H1 (cell line): ENCODE results near the gene SPTBN1. TPM values are rescaled to one million over a fixed set of nuclear protein-coding genes. Genes with fewer than 3 reads are reported as not detected.
"Not testable (repeated sequence)": the region's sequence is repeated elsewhere in the genome, so short reads cannot be mapped to it uniquely, and the experiment has no call there.

ENCODE experiments used
- CTCF ChIA-PET: fragments of 300-600 bp; sonication (Branson Sonifier 250); formaldehyde crosslinking; loops from one replicate; lab custom pipeline; 2021; ENCODE audit not compliant: partially characterized antibody; lab: Charles Lee
- POLR2A ChIA-PET: fragments of 300-600 bp; sonication (Branson Sonifier 250); formaldehyde crosslinking; loops from one replicate; lab custom pipeline; 2021; ENCODE audit warnings: inconsistent platforms; ENCODE audit not compliant: partially characterized antibody; lab: Charles Lee
- DNase-seq, 2 experiments: peaks; one replicate each; pipeline versions ENCODE4 v3.0.0 to v3.0.0-alpha.2; 2010 to 2022; ENCODE audit warnings: low spot score in 2 of 2, low read depth in 1 of 2, mixed read lengths in 1 of 2
- FAIRE-seq: peaks from 2 replicates; lab custom pipeline; 2011; peaks lifted over from hg19 to GRCh38; lab: Jason Lieb, UNC
- H2AFZ ChIP-seq: 2 replicates; pipeline ENCODE4 v1.8.1; 2012; ENCODE audit warnings: low read length, inconsistent platforms
- H2AK5ac ChIP-seq: 2 replicates; pipeline ENCODE4 v1.6.1; 2013; ENCODE audit warnings: low read depth, low read length
- H2BK120ac ChIP-seq: replicated peaks from 2 replicates; pipeline ENCODE3; 2013; ENCODE audit warnings: low read depth, low read length, inconsistent platforms
- H2BK12ac ChIP-seq: 2 replicates; pipeline ENCODE4 v1.6.1; 2013; ENCODE audit warnings: low read depth, low read length
- H2BK15ac ChIP-seq: 2 replicates; pipeline ENCODE4 v1.6.1; 2013; ENCODE audit warnings: low read length
- H2BK20ac ChIP-seq: 2 replicates; pipeline ENCODE4 v1.6.1; 2013; ENCODE audit warnings: low read length
- H2BK5ac ChIP-seq: 2 replicates; pipeline ENCODE4 v1.6.1; 2013; ENCODE audit warnings: low read depth, low read length
- H3K14ac ChIP-seq: 2 replicates; pipeline ENCODE4 v1.6.1; 2013; ENCODE audit warnings: inconsistent platforms; ENCODE audit not compliant: insufficient read length
- H3K18ac ChIP-seq: 2 replicates; pipeline ENCODE4 v1.6.1; 2013; ENCODE audit warnings: low read length; ENCODE audit errors: extremely low read depth
- H3K23ac ChIP-seq: 2 replicates; pipeline ENCODE4 v1.6.1; 2013; ENCODE audit warnings: inconsistent platforms; ENCODE audit not compliant: insufficient read length
- H3K23me2 ChIP-seq: 2 replicates; pipeline ENCODE4 v1.6.1; 2013; ENCODE audit warnings: low read depth, low read length
- H3K27ac ChIP-seq: 2 replicates; pipeline ENCODE4 v1.6.1; 2011; ENCODE audit warnings: low read depth, low read length, inconsistent platforms
- H3K27me3 ChIP-seq, 4 experiments: replicated peaks in 1 of 4; 1 replicate in 1 of 4; 2 replicates in 3 of 4; pipeline versions ENCODE4 v1.6.1 to v1.8.1; 2011 to 2013; ENCODE audit warnings: low read length in 3 of 4, mild to moderate bottlenecking in 3 of 4, inconsistent platforms in 2 of 4, mixed read lengths in 2 of 4, moderate library complexity in 1 of 4; ENCODE audit not compliant: control insufficient read depth in 3 of 4, insufficient read depth in 3 of 4; ENCODE audit errors: extremely low read depth in 1 of 4
- H3K36me3 ChIP-seq, 4 experiments: 2 replicates each; pipeline versions ENCODE4 v1.6.1 to v1.8.1; 2011 to 2013; ENCODE audit warnings: mild to moderate bottlenecking in 4 of 4, low read length in 3 of 4, moderate library complexity in 2 of 4, control low read depth in 1 of 4, inconsistent platforms in 1 of 4; ENCODE audit not compliant: insufficient read depth in 4 of 4, control insufficient read depth in 2 of 4
- H3K4ac ChIP-seq: replicated peaks from 2 replicates; pipeline ENCODE3; 2013; ENCODE audit warnings: low read length, low read depth, mixed read lengths, inconsistent platforms; ENCODE audit not compliant: insufficient read length
- H3K4me1 ChIP-seq, 4 experiments: replicated peaks in 1 of 4; 1 replicate in 1 of 4; 2 replicates in 3 of 4; pipeline versions ENCODE4 v1.6.1 to v1.8.1; 2011 to 2013; ENCODE audit warnings: low read length in 3 of 4, inconsistent platforms in 2 of 4, mixed read lengths in 1 of 4; ENCODE audit not compliant: insufficient read depth in 4 of 4, control insufficient read depth in 3 of 4
- H3K4me2 ChIP-seq, 2 experiments: 2 replicates each; pipeline versions ENCODE4 v1.6.1 to v1.8.1; 2011 to 2013; ENCODE audit warnings: low read depth in 2 of 2, low read length in 2 of 2, control low read depth in 1 of 2, inconsistent platforms in 1 of 2, mild to moderate bottlenecking in 1 of 2; ENCODE audit not compliant: insufficient read depth in 1 of 2
- H3K4me3 ChIP-seq, 4 experiments: fragments of 200-600, 300-600 bp in 1 of 4; sonication (generic), shearing (Covaris generic), sonication (Bioruptor Twin) in 1 of 4; 2 replicates each; pipeline versions ENCODE4 v1.5.1 to v1.8.1; 2011 to 2016; ENCODE audit warnings: low read length in 4 of 4, low read depth in 3 of 4, control low read depth in 2 of 4, inconsistent platforms in 2 of 4, mild to moderate bottlenecking in 2 of 4, mixed read lengths in 1 of 4, moderate library complexity in 1 of 4; ENCODE audit not compliant: insufficient read depth in 2 of 4; ENCODE audit errors: extremely low read depth in 1 of 4
- H3K56ac ChIP-seq: replicated peaks from 2 replicates; pipeline ENCODE3; 2013; ENCODE audit warnings: low read depth, mild to moderate bottlenecking, mixed read lengths, low read length, inconsistent platforms; ENCODE audit not compliant: insufficient read length
- H3K79me1 ChIP-seq: 2 replicates; pipeline ENCODE4 v1.6.1; 2013; ENCODE audit warnings: low read depth, low read length, control low read depth
- H3K79me2 ChIP-seq, 2 experiments: 2 replicates each; pipeline versions ENCODE4 v1.6.1 to v1.8.1; 2012 to 2013; ENCODE audit warnings: low read length in 2 of 2, mild to moderate bottlenecking in 2 of 2, inconsistent platforms in 1 of 2; ENCODE audit not compliant: insufficient read depth in 2 of 2, control insufficient read depth in 1 of 2
- H3K9ac ChIP-seq, 4 experiments: replicated peaks in 1 of 4; 1 replicate in 1 of 4; 2 replicates in 3 of 4; pipeline versions ENCODE4 v1.6.1 to v1.8.1; 2011 to 2013; ENCODE audit warnings: low read depth in 3 of 4, low read length in 3 of 4, control low read depth in 2 of 4, mild to moderate bottlenecking in 2 of 4, moderate library complexity in 2 of 4, inconsistent platforms in 1 of 4; ENCODE audit errors: extremely low read depth in 1 of 4
- H3K9me3 ChIP-seq, 2 experiments: 2 replicates each; pipeline versions ENCODE4 v1.6.1 to v1.8.1; 2012 to 2013; ENCODE audit warnings: mild to moderate bottlenecking in 2 of 2, moderate library complexity in 2 of 2, control low read depth in 1 of 2, inconsistent platforms in 1 of 2, low read depth in 1 of 2, low read length in 1 of 2, mixed read lengths in 1 of 2; ENCODE audit not compliant: insufficient read depth in 2 of 2
- H4K20me1 ChIP-seq, 2 experiments: replicated peaks in 1 of 2; 2 replicates each; pipeline versions ENCODE3 to v1.8.1; 2011 to 2013; ENCODE audit warnings: inconsistent platforms in 2 of 2, low read length in 2 of 2, mild to moderate bottlenecking in 1 of 2; ENCODE audit not compliant: insufficient read depth in 2 of 2, control insufficient read depth in 1 of 2
- H4K5ac ChIP-seq: 2 replicates; pipeline ENCODE4 v1.6.1; 2013; ENCODE audit warnings: low read length, low read depth, mixed read lengths, inconsistent platforms; ENCODE audit not compliant: insufficient read length
- H4K8ac ChIP-seq: 2 replicates; pipeline ENCODE4 v1.8.0; 2013; ENCODE audit warnings: mild to moderate bottlenecking, moderate library complexity, low read length, inconsistent platforms; ENCODE audit not compliant: insufficient read depth; ENCODE audit errors: extremely low read depth
- H4K91ac ChIP-seq: replicated peaks from 2 replicates; pipeline ENCODE3; 2013; ENCODE audit warnings: low read length, mixed read lengths, inconsistent platforms; ENCODE audit not compliant: insufficient read length
- WGBS, 2 experiments: shearing (Covaris generic) in 1 of 2; methylation state at CpG; one replicate each; pipeline versions ENCODE4 v1.1.6 to v1.1.7; 2013 to 2015; ENCODE audit warnings: low lambda C conversion rate in 2 of 2, mixed read lengths in 2 of 2, inconsistent platforms in 1 of 2, low coverage in 1 of 2, missing lambda C conversion rate in 1 of 2; ENCODE audit not compliant: insufficient replicate concordance in 2 of 2, insufficient coverage in 1 of 2, insufficient read length in 1 of 2; ENCODE audit errors: extremely low coverage in 1 of 2, missing lambda C conversion rate in 1 of 2; 5-methylcytosine and 5-hydroxymethylcytosine counted together
- polyA plus RNA-seq, 7 experiments: library from polyadenylated mRNA; depleted of rRNA in 3 of 7; stranded (reverse) in 5 of 7; unstranded in 2 of 7; fragments of >200 nt in 5 of 7; fragments of 200-250 nt in 2 of 7; gene quantifications; 1 replicate in 5 of 7; 2 replicates in 1 of 7; 4 replicates in 1 of 7; pipeline versions ENCODE4 v1.2.1 to v1.2.3, GENCODE V29; 2011 to 2013; ENCODE audit warnings: missing spikeins in 2 of 7, mixed read lengths in 2 of 7
- total RNA-seq: library from RNA; stranded (reverse); fragmentation: NEBNext Ultra II Directional; extraction: Animal tissue kit (Norgen Biotek cat#: 25700); gene quantifications from 2 replicates; pipeline ENCODE4 v1.2.1, GENCODE V29; 2021

SPTBN1 gene
- total and polyA plus RNA-seq, 2 of the 8 experiments (the other 6 are each of a cell fraction or from before 2014, with no cell fraction given), result 31.8 to 180 TPM

DNA sequence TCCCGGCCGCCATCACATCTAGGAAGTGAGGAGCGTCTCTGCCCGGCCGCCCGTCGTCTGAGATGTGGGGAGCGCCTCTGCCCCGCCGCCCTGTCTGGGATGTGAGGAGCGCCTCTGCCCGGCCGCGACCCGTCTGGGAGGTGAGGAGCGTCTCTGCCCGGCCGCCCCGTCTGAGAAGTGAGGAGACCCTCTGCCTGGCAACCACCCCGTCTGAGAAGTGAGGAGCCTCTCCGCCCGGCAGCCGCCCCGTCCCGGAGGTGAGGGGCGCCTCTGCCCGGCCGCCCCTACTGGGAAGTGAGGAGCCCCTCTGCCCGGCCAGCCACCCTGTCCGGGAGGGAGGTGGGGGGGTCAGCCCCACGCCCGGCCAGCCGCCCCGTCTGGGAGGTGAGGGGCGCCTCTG, 29.6 kb downstream of the SPTBN1 start:
- DNase-seq, H3K23ac ChIP-seq, H3K4me2 ChIP-seq, H2BK20ac ChIP-seq, H3K4me3 ChIP-seq, H3K27ac ChIP-seq, H3K79me2 ChIP-seq, H3K4ac ChIP-seq, POLR2A ChIA-PET, H3K14ac ChIP-seq, H3K18ac ChIP-seq, H2BK120ac ChIP-seq, H2BK15ac ChIP-seq, CTCF ChIA-PET, H4K8ac ChIP-seq, H3K56ac ChIP-seq, FAIRE-seq, H4K91ac ChIP-seq, H2AFZ ChIP-seq, H2BK12ac ChIP-seq, H3K4me1 ChIP-seq, H4K20me1 ChIP-seq, H3K23me2 ChIP-seq, H3K9ac ChIP-seq, H3K36me3 ChIP-seq, H3K79me1 ChIP-seq, H3K27me3 ChIP-seq, H2AK5ac ChIP-seq, H2BK5ac ChIP-seq, H4K5ac ChIP-seq: not testable (repeated sequence)
- H3K9me3 ChIP-seq, result peaks cover 0 to 13% of the 10 kb centered on the region in 2 experiments; a peak in 1 of 4 replicates
- WGBS, 2 experiments, result 93% methylated on average over 10 of the region's 35 CpGs; no CpG with 5 or more reads in 1 of the 2 experiments
